T-helper 2 cell (primary cell): ENCODE measurements around the gene MED20.
A peak's percentile ranks its signal among the peaks of the same experiment; 100 is the strongest.
"Not testable (repeated sequence)": the region's sequence is repeated elsewhere in the genome, so short reads cannot be mapped to it uniquely, and the experiment has no call there.

Experiments
- DNase-seq, 5 experiments: peaks; one replicate each; pipeline versions ENCODE4 v3.0.0 to v3.0.0-alpha.2; 2012 to 2022
- total RNA-seq, 2 donors: gene quantifications; one replicate each; lab custom pipeline; 2026; lab: John Stamatoyannopoulos, UW

Gene MED20, protein sequence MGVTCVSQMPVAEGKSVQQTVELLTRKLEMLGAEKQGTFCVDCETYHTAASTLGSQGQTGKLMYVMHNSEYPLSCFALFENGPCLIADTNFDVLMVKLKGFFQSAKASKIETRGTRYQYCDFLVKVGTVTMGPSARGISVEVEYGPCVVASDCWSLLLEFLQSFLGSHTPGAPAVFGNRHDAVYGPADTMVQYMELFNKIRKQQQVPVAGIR
- 0.62 to 2.6 reads per million in 2 donors for total RNA-seq

DNA sequence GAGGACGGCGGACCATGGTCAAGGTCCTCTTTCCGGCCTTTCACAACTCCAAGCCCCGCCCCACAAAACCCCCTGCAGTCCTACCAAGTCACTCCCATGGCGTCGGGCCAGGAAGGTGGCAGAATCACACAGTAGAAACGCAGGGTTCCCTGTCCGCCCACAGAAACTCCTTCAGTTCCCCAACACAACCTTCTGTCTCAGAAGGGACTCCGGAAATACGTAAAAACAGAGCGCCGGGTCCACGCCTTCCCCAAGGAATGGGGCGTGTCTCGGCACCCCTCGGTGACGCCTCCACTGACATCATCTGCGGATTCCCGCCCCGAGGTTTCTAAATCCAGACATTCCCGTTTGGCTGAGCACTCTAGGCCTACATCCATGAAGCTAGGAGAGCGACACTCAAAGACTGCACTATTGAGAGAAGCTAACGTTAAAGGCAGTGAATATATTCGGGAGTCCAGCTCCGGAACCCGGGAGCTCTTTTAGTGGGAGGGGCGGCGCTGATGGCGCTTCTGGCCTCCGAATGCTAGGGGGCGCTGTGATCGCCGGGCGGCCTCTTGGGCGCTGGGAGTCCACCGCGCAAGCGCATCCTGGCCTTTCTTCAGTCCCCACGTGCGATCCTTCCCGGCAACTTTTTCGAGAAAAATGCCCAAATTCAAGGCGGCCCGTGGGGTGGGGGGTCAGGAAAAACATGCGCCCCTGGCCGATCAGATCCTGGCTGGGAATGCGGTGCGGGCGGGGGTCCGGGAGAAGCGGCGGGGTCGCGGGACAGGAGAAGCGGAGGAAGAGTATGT, at the start of gene MED20, which contains the start of gene BYSL:
TSS of gene MED20 (minus strand) at position 219 of the 791 bp plus-strand sequence. CDS start at position 98, 121 bp downstream.
TSS of gene BYSL (plus strand) at position 579 of the 791 bp plus-strand sequence. CDS start at position 643, 64 bp downstream.
- DNase-seq, result peak; percentile 90 to 96 (median 92)

GRCh38 chr6:41970436-41970846, 49.5 kb upstream of the MED20 start:
- DNase-seq, result peak in 2 of 5 experiments; percentile 11 to 48

DNA sequence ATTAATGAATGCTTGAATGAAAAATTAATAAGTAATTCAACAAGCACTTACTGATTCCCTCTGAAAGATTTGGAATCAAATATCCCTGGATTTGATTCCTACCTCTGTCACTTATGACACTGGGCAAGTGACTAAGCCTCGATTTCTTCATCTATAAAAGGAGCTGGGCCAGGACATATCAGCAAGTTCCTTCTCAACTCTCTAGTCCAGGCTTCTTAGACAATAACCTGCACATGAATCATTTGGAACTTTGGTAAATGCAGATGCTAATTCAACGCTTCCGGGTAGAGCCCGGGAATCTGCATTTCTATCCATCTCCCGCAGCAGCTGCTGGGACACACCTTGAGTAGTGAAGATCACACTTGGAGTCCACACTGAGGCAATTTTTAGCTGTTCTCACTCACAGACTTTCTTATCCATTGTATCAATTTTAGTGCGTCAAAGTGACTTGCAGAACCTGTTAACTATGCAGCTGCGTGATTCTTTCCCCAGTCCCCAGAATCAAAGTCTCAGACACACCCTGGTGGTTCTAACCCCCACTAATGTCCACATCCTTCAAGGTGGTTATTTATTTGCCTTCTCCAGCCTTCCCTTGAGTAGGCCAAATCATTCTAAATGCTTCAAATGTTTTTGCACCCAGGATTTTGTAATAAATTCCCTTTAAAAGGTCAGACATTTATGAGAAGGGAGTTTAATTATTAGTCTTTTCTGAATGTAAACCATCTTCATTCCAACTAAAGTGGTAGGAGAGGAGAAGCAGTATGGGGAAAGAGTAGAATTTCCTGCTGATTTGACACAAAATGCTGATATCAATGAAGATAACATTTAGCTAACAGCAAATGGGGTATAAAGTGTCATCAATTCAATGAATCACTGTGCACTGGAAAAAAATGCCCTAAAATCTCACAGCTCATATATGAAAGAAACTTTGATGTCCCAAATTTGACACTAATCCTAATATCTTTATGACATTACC, 46.7 kb upstream of the MED20 start:
- no peak for DNase-seq

GRCh38 chr6:41966961-41967311, 46.0 kb upstream of the MED20 start:
- no peak for DNase-seq

- DNase-seq, result no peak
Measured at GRCh38 chr6:41966214-41966920, 45.4 kb upstream of the MED20 start.

DNA sequence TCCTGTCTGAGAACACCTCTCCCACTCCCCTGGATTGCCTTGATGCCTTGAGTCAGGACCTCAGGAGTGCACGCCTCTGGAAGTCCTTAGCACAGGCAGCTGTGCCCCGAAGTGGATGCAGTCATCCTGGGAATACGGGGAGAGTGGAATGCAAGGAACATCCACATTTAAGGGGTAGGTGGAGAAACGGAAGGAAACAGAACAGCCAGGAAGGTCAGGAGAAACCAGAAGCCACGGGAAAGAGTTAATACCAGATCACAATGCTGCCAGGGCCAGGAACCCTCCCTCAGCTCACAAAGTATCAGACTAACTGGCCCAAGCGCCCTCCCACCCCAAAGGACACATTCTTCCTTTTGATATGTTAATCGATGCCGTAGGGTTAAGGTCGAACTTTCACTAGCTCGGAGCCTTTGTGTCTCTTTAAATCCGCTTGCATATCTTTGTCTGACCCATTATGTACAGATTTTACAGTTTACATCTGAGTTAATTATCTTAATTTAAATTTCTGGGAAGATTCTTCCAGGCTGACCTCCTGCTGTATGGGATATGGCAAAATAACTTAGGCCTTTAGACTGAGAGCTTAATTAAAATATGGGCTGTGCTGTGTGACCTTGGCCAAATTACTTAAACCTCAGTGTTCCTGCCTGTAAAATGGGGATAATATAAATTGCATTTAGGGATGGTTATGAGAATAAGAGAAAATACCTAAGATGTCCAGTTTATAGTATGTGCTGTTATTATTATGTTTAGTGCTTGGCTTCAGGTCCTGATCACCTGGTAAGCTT, 44.7 kb upstream of the MED20 start:
- DNase-seq, result no peak

GRCh38 chr6:41964201-41964887, 43.4 kb upstream of the MED20 start:
- DNase-seq, result peak in 1 of 5 experiments; percentile 35

DNA sequence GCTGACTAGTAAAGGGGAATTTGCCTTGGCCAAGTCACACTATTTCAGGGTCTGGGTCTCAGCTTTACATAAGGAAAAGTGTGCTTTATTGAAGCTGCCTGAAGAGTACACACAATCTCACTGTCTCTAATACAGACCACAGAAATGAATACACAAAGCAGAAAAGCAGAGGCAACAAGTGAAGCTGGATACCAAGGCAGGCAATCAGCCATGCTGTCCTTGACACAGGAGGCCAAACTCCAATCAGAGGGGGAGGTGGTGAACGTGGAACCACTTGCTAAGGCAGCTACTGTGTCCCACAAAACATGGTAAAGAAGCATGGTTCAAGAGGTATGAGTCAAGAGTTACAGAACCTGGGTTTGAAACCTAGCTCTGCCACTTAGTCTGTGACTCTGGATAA, 42.4 kb upstream of the MED20 start:
- no peak for DNase-seq

- DNase-seq, result no peak
Measured at GRCh38 chr6:41960028-41960427, 39.1 kb upstream of the MED20 start.

GRCh38 chr6:41958022-41958856, 37.3 kb upstream of the MED20 start:
- DNase-seq, result peak in 1 of 5 experiments; percentile 45

DNA sequence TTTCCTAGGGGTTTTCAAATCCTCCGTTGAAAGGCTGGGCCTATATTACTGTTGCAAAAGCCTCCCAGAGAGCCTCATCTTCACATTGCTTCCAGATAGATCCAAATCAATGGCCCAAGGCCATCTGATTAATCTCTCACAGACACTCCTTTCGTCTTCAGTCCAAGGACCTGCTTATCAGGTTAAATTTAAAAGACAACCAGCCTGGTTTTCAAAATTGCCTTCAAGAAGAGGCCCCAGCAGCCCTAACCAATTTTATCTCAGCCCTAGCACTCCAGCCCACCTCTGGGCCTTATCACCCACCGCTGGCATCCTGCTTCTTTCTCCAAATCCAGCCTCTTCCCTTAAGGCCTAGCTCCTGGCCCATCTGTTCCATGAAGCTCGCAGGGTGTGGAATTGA, 36.2 kb upstream of the MED20 start:
- no peak for DNase-seq

GRCh38 chr6:41955412-41955811, 34.5 kb upstream of the MED20 start:
- no peak for DNase-seq

GRCh38 chr6:41954668-41955067, 33.7 kb upstream of the MED20 start:
- no peak for DNase-seq

- DNase-seq, result no peak
Measured at GRCh38 chr6:41947581-41948220, 26.8 kb upstream of the MED20 start.

DNA sequence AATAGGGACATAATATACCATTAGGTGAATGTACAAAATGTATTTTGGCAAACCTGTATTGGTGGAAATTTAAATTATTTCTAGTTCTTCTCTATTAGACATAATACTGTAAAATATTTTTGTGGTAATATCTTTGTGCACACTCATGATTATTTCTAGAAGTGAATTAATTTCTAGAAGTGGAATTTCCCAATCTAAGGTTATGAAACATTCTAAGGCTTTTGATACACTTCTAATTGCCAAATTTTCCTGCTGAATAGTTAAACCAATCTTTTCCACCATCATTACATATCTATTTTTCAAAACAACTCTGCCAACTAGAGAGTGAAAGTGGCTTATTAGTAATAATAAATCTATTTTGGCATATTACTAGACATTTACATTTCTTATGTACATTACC, 22.5 kb upstream of the MED20 start:
- DNase-seq, result no peak

GRCh38 chr6:41942882-41943281, 21.9 kb upstream of the MED20 start:
- not testable (repeated sequence) for DNase-seq

- DNase-seq, result peak in 1 of 5 experiments; percentile 24
Measured at GRCh38 chr6:41942067-41942851, 21.3 kb upstream of the MED20 start.
